GM18951 (cell line): Measurements from ENCODE around the gene C1orf105.
"Not testable (repeated sequence)": the region's sequence is repeated elsewhere in the genome, so short reads cannot be mapped to it uniquely, and the experiment has no call there.

Experiments used
- POLR2A ChIP-seq: IDR thresholded peaks from 4 replicates; pipeline ENCODE4 v1.6.1; 2011; ENCODE audit warnings: mild to moderate bottlenecking; ENCODE audit not compliant: insufficient read length, insufficient read depth; ENCODE audit errors: extremely low read depth
- in situ Hi-C: fragments of 300-500 bp; cut with MboI; formaldehyde crosslinking; loops from one replicate; pipeline ENCODE4 v1.12.0; 2022; ENCODE audit warnings: low sequenced_read_pairs, mixed read lengths, inconsistent platforms; ENCODE audit not compliant: unreplicated experiment

Gene C1orf105

GRCh38 chr1:172421974-172422604 lies 1.6 kb downstream of the C1orf105 start:
- TF ChIP-seq POLR2A = no peak
- in situ Hi-C loops = loop anchor here (25.0 kb wide), 2 partner anchors 335 to 610 kb away; no protein-coding TSS in a partner anchor

GRCh38 chr1:172423336-172423735 lies 2.9 kb downstream of the C1orf105 start:
- in situ Hi-C loops = loop anchor here (25.0 kb wide), 2 partner anchors 336 to 611 kb away; no protein-coding TSS in a partner anchor
- TF ChIP-seq POLR2A = no peak

- in situ Hi-C loops = no loop called here
- TF ChIP-seq POLR2A = no peak
These were observed 4.9 kb downstream of the C1orf105 start for GRCh38 chr1:172425339-172425738.

- TF ChIP-seq POLR2A = no peak
- in situ Hi-C loops = no loop called here
These were observed 6.7 kb downstream of the C1orf105 start for GRCh38 chr1:172427191-172427590.

GRCh38 chr1:172429331-172430127 lies 9.0 kb downstream of the C1orf105 start:
- no peak for TF ChIP-seq POLR2A
- in situ Hi-C loops = no loop called here

GRCh38 chr1:172430128-172430454 lies 9.6 kb downstream of the C1orf105 start:
- in situ Hi-C loops = no loop called here

GRCh38 chr1:172431204-172431603 lies 10.7 kb downstream of the C1orf105 start:
- in situ Hi-C loops = no loop called here
- TF ChIP-seq POLR2A = no peak

More at GRCh38 chr1:172430128-172430454, 9.6 kb downstream of the C1orf105 start:
- TF ChIP-seq POLR2A = no peak

- no peak for TF ChIP-seq POLR2A
- in situ Hi-C loops = no loop called here
These were observed 11.3 kb downstream of the C1orf105 start for GRCh38 chr1:172431721-172432192.

- in situ Hi-C loops = not testable (repeated sequence)
These were observed 16.7 kb downstream of the C1orf105 start for GRCh38 chr1:172437183-172437582.

GRCh38 chr1:172442404-172442803 lies 21.9 kb downstream of the C1orf105 start:
- no peak for TF ChIP-seq POLR2A
- in situ Hi-C loops = no loop called here

- in situ Hi-C loops = no loop called here
- TF ChIP-seq POLR2A = no peak
These were observed 22.5 kb downstream of the C1orf105 start for GRCh38 chr1:172442843-172443565.

GRCh38 chr1:172443666-172444453 lies 23.4 kb downstream of the C1orf105 start, which contains the start of gene PIGC:
Gene PIGC, minus strand, starts transcription at chr1:172444069. Its CDS starts 1,447 bp downstream, at chr1:172442622.
- in situ Hi-C loops = no loop called here
- TF ChIP-seq POLR2A = peak; percentile 74

- in situ Hi-C loops = no loop called here
- TF ChIP-seq POLR2A = no peak
These were observed 26.1 kb downstream of the C1orf105 start for GRCh38 chr1:172446547-172446946.

- in situ Hi-C loops = no loop called here
- no peak for TF ChIP-seq POLR2A
These were observed 27.2 kb downstream of the C1orf105 start for GRCh38 chr1:172447641-172448040.
